DND-41 (cell line): Measurements from ENCODE around the gene FOXN3.

ENCODE experiments used
- CTCF ChIP-seq: IDR thresholded peaks from 2 replicates; pipeline ENCODE4 v1.5.1; 2012; ENCODE audit warnings: borderline replicate concordance, low read length, moderate library complexity, mild to moderate bottlenecking; ENCODE audit not compliant: poor library complexity, severe bottlenecking; ENCODE audit errors: extremely low read depth
- EZH2 ChIP-seq: IDR thresholded peaks from 3 replicates; pipeline ENCODE4 v1.6.1; 2012; ENCODE audit warnings: borderline replicate concordance, low read depth, mild to moderate bottlenecking, moderate library complexity, low read length, inconsistent platforms; ENCODE audit not compliant: severe bottlenecking

GRCh38 chr14:89241257-89241656 is 175.8 kb downstream of the FOXN3 start:
- TF ChIP-seq CTCF (no peak), EZH2 (no peak)
